HK-2 (cell line): ENCODE results near the gene FOXRED1.
"Not testable (repeated sequence)": the region's sequence is repeated elsewhere in the genome, so short reads cannot be mapped to it uniquely, and the experiment has no call there.

Experiments
- DNase-seq: peaks from one replicate; pipeline ENCODE4 v3.0.0-alpha.2; 2018; ENCODE audit not compliant: unreplicated experiment

FOXRED1 gene

GRCh38 chr11:126277322-126277721 is 8.4 kb downstream of the FOXRED1 start:
- no peak for DNase-seq

- no peak for DNase-seq
Measured at GRCh38 chr11:126277780-126278179, 8.8 kb downstream of the FOXRED1 start.

GRCh38 chr11:126279191-126279590 is 10.2 kb downstream of the FOXRED1 start:
- no peak for DNase-seq

GRCh38 chr11:126280595-126280994 is 11.6 kb downstream of the FOXRED1 start:
- no peak for DNase-seq

GRCh38 chr11:126281245-126281644 is 12.3 kb downstream of the FOXRED1 start:
- DNase-seq, result no peak

GRCh38 chr11:126281666-126282175 is 12.8 kb downstream of the FOXRED1 start:
- DNase-seq, result no peak

GRCh38 chr11:126282361-126282735 is 13.4 kb downstream of the FOXRED1 start:
- DNase-seq, result no peak

- peak; percentile 47 for DNase-seq
Measured at GRCh38 chr11:126282736-126283591, 14.0 kb downstream of the FOXRED1 start, which contains the start of gene TIRAP. TIRAP (plus strand) TSS chr11:126283093; CDS start chr11:126290895, 7,802 bp downstream.

- peak; percentile 54 for DNase-seq
Measured at GRCh38 chr11:126284829-126285228, 15.9 kb downstream of the FOXRED1 start.

GRCh38 chr11:126288237-126288636 is 19.3 kb downstream of the FOXRED1 start:
- DNase-seq, result no peak

GRCh38 chr11:126290887-126291286 is 21.9 kb downstream of the FOXRED1 start:
- DNase-seq, result no peak

- DNase-seq, result no peak
Measured at GRCh38 chr11:126293726-126294125, 24.8 kb downstream of the FOXRED1 start.

GRCh38 chr11:126297004-126297403 is 28.1 kb downstream of the FOXRED1 start:
- no peak for DNase-seq

- peak; percentile 85 for DNase-seq
Measured at GRCh38 chr11:126303623-126304456, 34.9 kb downstream of the FOXRED1 start, which contains the start of gene DCPS. DCPS (plus strand) TSS chr11:126304060; CDS start chr11:126304081, 21 bp downstream.

GRCh38 chr11:126304457-126305075 is 35.6 kb downstream of the FOXRED1 start:
- no peak for DNase-seq

GRCh38 chr11:126305699-126306098 is 36.7 kb downstream of the FOXRED1 start:
- DNase-seq, result no peak

- no peak for DNase-seq
Measured at GRCh38 chr11:126307706-126308105, 38.8 kb downstream of the FOXRED1 start.

GRCh38 chr11:126308271-126308671 is 39.3 kb downstream of the FOXRED1 start:
- DNase-seq, result no peak

- not testable (repeated sequence) for DNase-seq
Measured at GRCh38 chr11:126308771-126309170, 39.8 kb downstream of the FOXRED1 start.

- peak; percentile 55 for DNase-seq
Measured at GRCh38 chr11:126310200-126310991, 41.4 kb downstream of the FOXRED1 start.

GRCh38 chr11:126310992-126311310 is 42.0 kb downstream of the FOXRED1 start:
- DNase-seq, result no peak
